RWPE2 (cell line): ENCODE data around the gene PRF1.

Source experiments
- ATAC-seq: fragments of 200-7000 bp; cut with Tn5 transposase; 3 replicates; pipeline ENCODE4 v1.9.1; 2021; ENCODE audit warnings: low read depth
- DNase-seq: peaks from one replicate; pipeline ENCODE4 v3.0.0-alpha.2; 2020; ENCODE audit warnings: low spot score
- H3K27ac ChIP-seq: fragments of 450-650 bp; 2 replicates; pipeline ENCODE4 v1.5.1; 2017; ENCODE audit warnings: mild to moderate bottlenecking; ENCODE audit not compliant: poor library complexity, severe bottlenecking
- H3K27me3 ChIP-seq: fragments of 250-450 bp; sonication (Bioruptor Pico); 2 replicates; pipeline ENCODE4 v1.5.1; 2021; ENCODE audit warnings: mild to moderate bottlenecking, moderate library complexity; ENCODE audit not compliant: insufficient read depth, poor library complexity, severe bottlenecking
- H3K36me3 ChIP-seq: fragments of 250-450 bp; sonication (Bioruptor Pico); 2 replicates; pipeline ENCODE4 v1.5.1; 2020; ENCODE audit warnings: low read depth, mild to moderate bottlenecking, moderate library complexity
- H3K4me1 ChIP-seq: fragments of 250-450 bp; sonication (Bioruptor Pico); 2 replicates; pipeline ENCODE4 v1.5.1; 2021; ENCODE audit warnings: mild to moderate bottlenecking, moderate library complexity; ENCODE audit not compliant: insufficient read depth, poor library complexity, severe bottlenecking
- H3K4me3 ChIP-seq: fragments of 250-450 bp; sonication (Bioruptor Pico); 2 replicates; pipeline ENCODE4 v1.5.1; 2021; ENCODE audit warnings: mild to moderate bottlenecking, moderate library complexity; ENCODE audit not compliant: severe bottlenecking
- H3K9me3 ChIP-seq: fragments of 250-450 bp; sonication (Bioruptor Pico); 2 replicates; pipeline ENCODE4 v1.5.1; 2021; ENCODE audit warnings: mild to moderate bottlenecking, moderate library complexity; ENCODE audit not compliant: severe bottlenecking
- CTCF ChIP-seq: fragments of 450-650 bp; IDR thresholded peaks from one replicate; pipeline ENCODE4 v1.5.1; 2017; ENCODE audit warnings: mild to moderate bottlenecking, moderate library complexity; ENCODE audit not compliant: poor library complexity, severe bottlenecking

The PRF1 gene

GRCh38 chr10:70593513-70593890 is 9.0 kb downstream of the PRF1 start:
- no peaks in the 10 kb centered on the region for H3K9me3 ChIP-seq
- no peak overlapping the region for H3K4me3 ChIP-seq
- H3K27me3 ChIP-seq: no peaks in the 10 kb centered on the region
- H3K4me1 ChIP-seq: no peaks in the 10 kb centered on the region
- TF ChIP-seq CTCF: no peak
- DNase-seq: no peak
- no peak for ATAC-seq
- no peak overlapping the region for H3K27ac ChIP-seq
- no peaks in the 10 kb centered on the region for H3K36me3 ChIP-seq

- Histone ChIP-seq H3K36me3 (no peaks in the 10 kb centered on the region), H3K9me3 (no peaks in the 10 kb centered on the region), H3K27ac (no peak overlapping the region), H3K4me3 (no peak overlapping the region), H3K27me3 (no peaks in the 10 kb centered on the region), H3K4me1 (no peaks in the 10 kb centered on the region)
- DNase-seq: no peak
- ATAC-seq: no peak
- TF ChIP-seq CTCF: no peak
These were observed 9.6 kb downstream of the PRF1 start for GRCh38 chr10:70592746-70593512.

- H3K4me1 ChIP-seq: no peaks in the 10 kb centered on the region
- no peak for TF ChIP-seq CTCF
These were observed 10.3 kb downstream of the PRF1 start for GRCh38 chr10:70592186-70592735.

GRCh38 chr10:70590655-70591416 is 11.7 kb downstream of the PRF1 start:
- H3K27ac ChIP-seq: no peak overlapping the region
- DNase-seq: no peak
- H3K36me3 ChIP-seq: no peaks in the 10 kb centered on the region
- no peaks in the 10 kb centered on the region for H3K4me1 ChIP-seq
- no peak for TF ChIP-seq CTCF
- no peaks in the 10 kb centered on the region for H3K9me3 ChIP-seq
- no peak for ATAC-seq
- H3K4me3 ChIP-seq: no peak overlapping the region
- no peaks in the 10 kb centered on the region for H3K27me3 ChIP-seq

More at GRCh38 chr10:70592186-70592735, 10.3 kb downstream of the PRF1 start:
- no peaks in the 10 kb centered on the region for H3K9me3 ChIP-seq
- no peak overlapping the region for H3K4me3 ChIP-seq
- no peak for ATAC-seq
- no peaks in the 10 kb centered on the region for H3K27me3 ChIP-seq
- no peak for DNase-seq
- H3K27ac ChIP-seq: no peak overlapping the region
- H3K36me3 ChIP-seq: no peaks in the 10 kb centered on the region
